Neural cell (in vitro differentiated cells): Measurements from ENCODE around the gene MARVELD2.

Experiments used
- EP300 ChIP-seq: fragments of 450-650 bp; conservative IDR thresholded peaks from 2 replicates; pipeline ENCODE4 v1.6.1; 2014; ENCODE audit warnings: antibody characterized with exemption, mild to moderate bottlenecking, moderate library complexity; ENCODE audit not compliant: poor library complexity, severe bottlenecking
- EZH2 ChIP-seq: fragments of 200-600, 300-800 bp; shearing (Covaris generic), sonication (generic); IDR thresholded peaks from 2 replicates; pipeline ENCODE4 v1.6.1; 2014; ENCODE audit warnings: antibody characterized with exemption, low read length, borderline replicate concordance, mild to moderate bottlenecking; ENCODE audit not compliant: insufficient read depth, poor library complexity, severe bottlenecking
- MXI1 ChIP-seq: fragments of 450-650 bp; conservative IDR thresholded peaks from 2 replicates; pipeline ENCODE4 v1.6.1; 2014; ENCODE audit warnings: antibody characterized with exemption, mild to moderate bottlenecking; ENCODE audit not compliant: poor library complexity, severe bottlenecking
- POLR2AphosphoS5 ChIP-seq: IDR thresholded peaks from 2 replicates; pipeline ENCODE4 v1.6.1; 2012
- RAD21 ChIP-seq: fragments of 450-650 bp; conservative IDR thresholded peaks from 2 replicates; pipeline ENCODE4 v1.6.1; 2014; ENCODE audit warnings: antibody characterized with exemption, mild to moderate bottlenecking, moderate library complexity
- SMC3 ChIP-seq: fragments of 450-650 bp; conservative IDR thresholded peaks from 2 replicates; pipeline ENCODE4 v1.6.1; 2014; ENCODE audit warnings: antibody characterized with exemption, mild to moderate bottlenecking, moderate library complexity; ENCODE audit not compliant: poor library complexity
- TAF1 ChIP-seq: IDR thresholded peaks from 2 replicates; pipeline ENCODE4 v1.6.1; 2012; ENCODE audit warnings: low read depth
- TF ChIP-seq, protein P1 (sequence below): fragments of 450-650 bp; IDR thresholded peaks from 2 replicates; pipeline ENCODE4 v1.5.1; 2014; ENCODE audit warnings: antibody characterized with exemption, mild to moderate bottlenecking, moderate library complexity; ENCODE audit not compliant: poor library complexity, severe bottlenecking
- TF ChIP-seq, protein P2 (sequence below): IDR thresholded peaks from 2 replicates; pipeline ENCODE4 v1.6.1; 2012; ENCODE audit warnings: borderline replicate concordance

DNA sequence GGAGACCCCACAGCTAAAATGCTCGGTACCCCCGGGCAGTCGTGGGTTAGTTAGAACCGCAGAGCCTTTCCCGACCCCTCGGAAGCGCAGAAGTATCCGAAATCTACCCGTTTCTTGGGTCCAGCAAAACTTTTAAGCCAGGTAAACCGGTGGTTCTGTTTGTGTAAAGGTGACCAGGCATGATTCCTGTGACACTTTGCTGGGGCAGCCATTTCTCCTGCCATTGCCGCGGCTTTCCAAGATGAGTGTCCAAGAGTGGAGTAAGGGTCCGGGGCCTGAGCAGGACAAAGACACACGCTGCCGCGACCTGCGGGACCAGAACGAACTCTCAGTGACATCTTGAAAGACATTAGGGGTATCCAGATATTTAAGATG, 655 bp downstream of the MARVELD2 start:
- TF ChIP-seq, protein P1, sequence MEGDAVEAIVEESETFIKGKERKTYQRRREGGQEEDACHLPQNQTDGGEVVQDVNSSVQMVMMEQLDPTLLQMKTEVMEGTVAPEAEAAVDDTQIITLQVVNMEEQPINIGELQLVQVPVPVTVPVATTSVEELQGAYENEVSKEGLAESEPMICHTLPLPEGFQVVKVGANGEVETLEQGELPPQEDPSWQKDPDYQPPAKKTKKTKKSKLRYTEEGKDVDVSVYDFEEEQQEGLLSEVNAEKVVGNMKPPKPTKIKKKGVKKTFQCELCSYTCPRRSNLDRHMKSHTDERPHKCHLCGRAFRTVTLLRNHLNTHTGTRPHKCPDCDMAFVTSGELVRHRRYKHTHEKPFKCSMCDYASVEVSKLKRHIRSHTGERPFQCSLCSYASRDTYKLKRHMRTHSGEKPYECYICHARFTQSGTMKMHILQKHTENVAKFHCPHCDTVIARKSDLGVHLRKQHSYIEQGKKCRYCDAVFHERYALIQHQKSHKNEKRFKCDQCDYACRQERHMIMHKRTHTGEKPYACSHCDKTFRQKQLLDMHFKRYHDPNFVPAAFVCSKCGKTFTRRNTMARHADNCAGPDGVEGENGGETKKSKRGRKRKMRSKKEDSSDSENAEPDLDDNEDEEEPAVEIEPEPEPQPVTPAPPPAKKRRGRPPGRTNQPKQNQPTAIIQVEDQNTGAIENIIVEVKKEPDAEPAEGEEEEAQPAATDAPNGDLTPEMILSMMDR = no peak
- no peak for TF ChIP-seq MXI1
- no peak for TF ChIP-seq RAD21
- no peak for TF ChIP-seq EZH2
- TF ChIP-seq EP300 = no peak
- no peak for TF ChIP-seq POLR2AphosphoS5
- TF ChIP-seq, protein P2, sequence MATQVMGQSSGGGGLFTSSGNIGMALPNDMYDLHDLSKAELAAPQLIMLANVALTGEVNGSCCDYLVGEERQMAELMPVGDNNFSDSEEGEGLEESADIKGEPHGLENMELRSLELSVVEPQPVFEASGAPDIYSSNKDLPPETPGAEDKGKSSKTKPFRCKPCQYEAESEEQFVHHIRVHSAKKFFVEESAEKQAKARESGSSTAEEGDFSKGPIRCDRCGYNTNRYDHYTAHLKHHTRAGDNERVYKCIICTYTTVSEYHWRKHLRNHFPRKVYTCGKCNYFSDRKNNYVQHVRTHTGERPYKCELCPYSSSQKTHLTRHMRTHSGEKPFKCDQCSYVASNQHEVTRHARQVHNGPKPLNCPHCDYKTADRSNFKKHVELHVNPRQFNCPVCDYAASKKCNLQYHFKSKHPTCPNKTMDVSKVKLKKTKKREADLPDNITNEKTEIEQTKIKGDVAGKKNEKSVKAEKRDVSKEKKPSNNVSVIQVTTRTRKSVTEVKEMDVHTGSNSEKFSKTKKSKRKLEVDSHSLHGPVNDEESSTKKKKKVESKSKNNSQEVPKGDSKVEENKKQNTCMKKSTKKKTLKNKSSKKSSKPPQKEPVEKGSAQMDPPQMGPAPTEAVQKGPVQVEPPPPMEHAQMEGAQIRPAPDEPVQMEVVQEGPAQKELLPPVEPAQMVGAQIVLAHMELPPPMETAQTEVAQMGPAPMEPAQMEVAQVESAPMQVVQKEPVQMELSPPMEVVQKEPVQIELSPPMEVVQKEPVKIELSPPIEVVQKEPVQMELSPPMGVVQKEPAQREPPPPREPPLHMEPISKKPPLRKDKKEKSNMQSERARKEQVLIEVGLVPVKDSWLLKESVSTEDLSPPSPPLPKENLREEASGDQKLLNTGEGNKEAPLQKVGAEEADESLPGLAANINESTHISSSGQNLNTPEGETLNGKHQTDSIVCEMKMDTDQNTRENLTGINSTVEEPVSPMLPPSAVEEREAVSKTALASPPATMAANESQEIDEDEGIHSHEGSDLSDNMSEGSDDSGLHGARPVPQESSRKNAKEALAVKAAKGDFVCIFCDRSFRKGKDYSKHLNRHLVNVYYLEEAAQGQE = no peak
- no peak for TF ChIP-seq TAF1
- no peak for TF ChIP-seq SMC3
